ENCODE measurements around the gene UNC5B.

UNC5B gene
- total RNA-seq = 0 to 1.9 (median 0.27) reads per million in 3 experiments

- DNase-seq = no peak
Observed at GRCh38 chr10:71212318-71213126, at the start of gene UNC5B. TSS of gene UNC5B (plus strand) at chr10:71212570. CDS start at chr10:71212986, 416 bp downstream.

GRCh38 chr10:71173466-71173865 is 38.9 kb upstream of the UNC5B start:
- no peak for DNase-seq

- no peak for DNase-seq
Observed at GRCh38 chr10:71176661-71177060, 35.7 kb upstream of the UNC5B start.

- no peak for DNase-seq
Observed at GRCh38 chr10:71177651-71178199, 34.6 kb upstream of the UNC5B start.

- no peak for DNase-seq
Observed at GRCh38 chr10:71178880-71179279, 33.5 kb upstream of the UNC5B start.

- DNase-seq = no peak
Observed at GRCh38 chr10:71179382-71179781, 33.0 kb upstream of the UNC5B start.

- no peak for DNase-seq
Observed at GRCh38 chr10:71184421-71184820, 27.9 kb upstream of the UNC5B start.

- DNase-seq = no peak
Observed at GRCh38 chr10:71185209-71185608, 27.2 kb upstream of the UNC5B start.

GRCh38 chr10:71187197-71187596 is 25.2 kb upstream of the UNC5B start:
- DNase-seq = no peak

- no peak for DNase-seq
Observed at GRCh38 chr10:71187600-71187999, 24.8 kb upstream of the UNC5B start.

- DNase-seq = no peak
Observed at GRCh38 chr10:71188201-71188600, 24.2 kb upstream of the UNC5B start.

- no peak for DNase-seq
Observed at GRCh38 chr10:71191019-71191418, 21.4 kb upstream of the UNC5B start.

GRCh38 chr10:71191551-71192076 is 20.8 kb upstream of the UNC5B start:
- DNase-seq = no peak

GRCh38 chr10:71193516-71193915 is 18.9 kb upstream of the UNC5B start:
- DNase-seq = no peak

- DNase-seq = no peak
Observed at GRCh38 chr10:71197955-71198354, 14.4 kb upstream of the UNC5B start.

GRCh38 chr10:71201849-71202248 is 10.5 kb upstream of the UNC5B start:
- no peak for DNase-seq

- DNase-seq = no peak
Observed at GRCh38 chr10:71202314-71202713, 10.1 kb upstream of the UNC5B start.

GRCh38 chr10:71203124-71203523 is 9.2 kb upstream of the UNC5B start:
- DNase-seq = no peak

- DNase-seq = no peak
Observed at GRCh38 chr10:71203716-71204115, 8.7 kb upstream of the UNC5B start.

GRCh38 chr10:71204746-71205145 is 7.6 kb upstream of the UNC5B start:
- no peak for DNase-seq

GRCh38 chr10:71205468-71205867 is 6.9 kb upstream of the UNC5B start:
- no peak for DNase-seq

GRCh38 chr10:71206911-71207310 is 5.5 kb upstream of the UNC5B start:
- DNase-seq = no peak

GRCh38 chr10:71207578-71207977 is 4.8 kb upstream of the UNC5B start:
- DNase-seq = no peak

GRCh38 chr10:71209352-71209715 is 3.0 kb upstream of the UNC5B start:
- no peak for DNase-seq
